ENCODE measurements around the gene CEL.

DNA sequence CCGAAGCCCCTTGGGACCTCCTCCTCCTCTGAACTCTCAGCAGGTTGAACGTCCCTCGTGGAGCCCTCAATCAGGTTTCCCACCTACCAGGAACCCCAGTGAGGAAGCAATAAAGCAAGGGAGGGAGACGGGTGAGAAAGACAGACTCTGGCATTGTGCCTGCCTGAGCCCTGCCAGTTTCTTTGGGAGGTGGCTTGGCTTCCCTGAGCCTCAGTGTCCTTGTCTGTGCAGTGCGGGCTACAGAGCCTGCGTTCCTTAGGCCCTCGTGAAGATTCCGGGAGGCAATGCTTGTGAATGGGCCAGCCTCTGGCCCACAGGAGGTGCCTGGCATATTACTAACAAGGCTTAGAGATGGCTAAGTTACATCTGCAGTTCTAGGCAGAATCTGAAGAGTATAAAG, 19.1 kb upstream of the CEL start:
- TF ChIP-seq POLR2A (IDR thresholded peaks at IDR 0.05) (no peak), CTCF (IDR thresholded peaks at IDR 0.05 in 8 of 11, conservative IDR thresholded peaks at IDR 0.05 in 3 of 11) (no peak), POLR2AphosphoS5 (IDR thresholded peaks at IDR 0.05) (no peak)

Data from spleen (tissue), 7 donors.